GM19438 (cell line): ENCODE results near the gene MED29.

ENCODE experiments used
- ATAC-seq: cut with Tn5 transposase; IDR thresholded peaks from one replicate; pipeline ENCODE4 v1.9.1; 2021; ENCODE audit warnings: low read depth; ENCODE audit not compliant: unreplicated experiment

MED29 gene

DNA sequence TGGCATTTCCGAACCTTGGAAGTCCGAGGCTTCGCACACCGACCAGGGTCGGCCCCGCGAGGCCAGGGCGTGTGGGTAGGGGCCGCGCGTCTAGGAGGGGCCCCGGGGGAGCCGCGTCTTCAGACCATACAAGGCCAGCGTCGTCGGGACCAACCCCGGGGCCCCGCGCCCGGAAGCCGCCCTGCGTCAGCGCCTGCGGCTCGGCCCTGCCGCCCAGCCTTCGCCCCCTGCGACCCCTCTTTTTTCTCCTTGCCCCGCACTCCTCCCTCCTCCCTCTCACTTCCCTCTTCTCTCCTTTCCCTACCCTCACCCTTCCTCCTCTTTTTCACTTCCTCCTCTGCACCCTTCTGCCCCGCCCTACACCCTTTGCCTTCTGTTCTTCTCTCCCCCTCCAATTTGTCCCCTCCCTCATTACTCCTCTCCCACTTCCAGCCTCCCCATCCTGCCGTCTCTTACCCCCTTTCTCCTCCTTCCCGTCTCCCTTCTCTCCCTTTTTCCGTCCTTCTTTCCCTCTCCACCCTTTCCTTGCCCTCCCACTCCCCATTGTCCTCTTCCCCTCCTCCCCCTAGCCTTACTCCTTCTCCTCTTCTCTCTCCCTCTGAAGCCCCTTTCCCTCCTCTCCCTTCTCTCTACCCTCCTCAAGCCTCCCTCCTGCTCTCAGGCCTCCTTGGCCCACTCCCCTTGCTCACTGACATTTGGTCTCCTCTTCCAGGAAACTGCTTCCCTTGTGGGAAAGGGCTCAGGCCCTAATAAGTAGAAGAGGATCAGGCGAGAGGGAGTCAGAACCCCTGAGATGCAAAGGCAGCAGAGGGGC, 19.0 kb downstream of the MED29 start:
- ATAC-seq, result no peak

DNA sequence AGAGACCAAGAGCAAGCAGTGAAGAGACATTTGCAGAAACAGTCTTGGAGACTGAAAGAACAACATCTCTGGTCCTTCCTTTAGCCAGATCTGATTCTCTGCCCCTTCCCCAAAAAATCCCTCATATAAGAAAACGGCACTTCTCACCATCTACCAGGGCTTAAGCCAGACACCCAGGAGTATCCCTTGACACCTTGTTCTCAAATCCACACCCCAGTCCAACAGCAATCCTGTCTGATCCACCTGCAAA, 19.6 kb downstream of the MED29 start:
- no peak for ATAC-seq

DNA sequence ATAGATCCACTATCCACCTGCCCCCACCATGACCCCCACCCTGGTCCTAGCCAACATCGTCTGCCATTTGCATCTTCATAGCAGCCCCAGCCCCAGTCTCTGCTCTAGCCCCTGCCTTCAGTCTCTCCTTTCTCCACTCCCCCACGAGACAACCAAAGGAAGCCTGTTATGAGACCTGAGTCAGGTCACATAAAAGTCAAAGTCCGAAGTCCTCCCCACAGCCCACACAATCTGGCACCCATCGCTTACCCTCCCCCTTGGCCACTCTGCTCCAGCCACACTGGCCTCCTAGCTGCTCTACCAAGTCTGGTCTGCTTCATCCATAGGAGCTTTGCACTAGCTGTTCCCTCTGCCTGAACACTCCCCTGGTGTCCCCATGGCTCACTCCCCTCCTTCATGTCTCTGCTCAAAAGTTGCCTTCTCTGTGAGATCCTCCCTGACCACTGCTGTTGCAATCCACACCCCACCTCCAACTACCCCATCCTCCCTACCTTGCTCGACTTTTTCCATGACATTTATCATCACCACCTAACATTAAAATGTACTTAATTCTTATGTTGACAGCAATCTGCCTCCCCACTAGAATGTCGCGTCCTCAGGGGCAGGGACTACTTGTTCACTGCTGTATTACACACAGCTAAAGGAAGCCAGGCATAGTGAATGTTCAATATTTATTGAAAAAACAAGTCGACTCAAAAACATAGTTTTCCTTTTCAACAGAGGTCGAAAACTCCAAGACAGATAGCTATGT, 20.1 kb downstream of the MED29 start:
- ATAC-seq, result no peak

DNA sequence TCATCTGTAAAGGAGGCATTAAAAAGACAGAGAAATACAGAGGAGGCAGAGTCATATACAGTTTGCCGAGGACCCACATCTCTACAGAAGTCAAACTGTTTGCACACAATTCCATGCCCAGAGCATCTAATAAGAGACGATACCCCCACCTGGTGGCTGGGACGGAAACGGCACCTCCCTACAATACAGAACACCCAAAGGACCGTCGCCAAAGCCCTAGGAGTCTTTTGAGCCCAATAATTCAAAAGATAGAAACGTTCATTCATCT, 20.6 kb downstream of the MED29 start:
- ATAC-seq, result peak; percentile 27

DNA sequence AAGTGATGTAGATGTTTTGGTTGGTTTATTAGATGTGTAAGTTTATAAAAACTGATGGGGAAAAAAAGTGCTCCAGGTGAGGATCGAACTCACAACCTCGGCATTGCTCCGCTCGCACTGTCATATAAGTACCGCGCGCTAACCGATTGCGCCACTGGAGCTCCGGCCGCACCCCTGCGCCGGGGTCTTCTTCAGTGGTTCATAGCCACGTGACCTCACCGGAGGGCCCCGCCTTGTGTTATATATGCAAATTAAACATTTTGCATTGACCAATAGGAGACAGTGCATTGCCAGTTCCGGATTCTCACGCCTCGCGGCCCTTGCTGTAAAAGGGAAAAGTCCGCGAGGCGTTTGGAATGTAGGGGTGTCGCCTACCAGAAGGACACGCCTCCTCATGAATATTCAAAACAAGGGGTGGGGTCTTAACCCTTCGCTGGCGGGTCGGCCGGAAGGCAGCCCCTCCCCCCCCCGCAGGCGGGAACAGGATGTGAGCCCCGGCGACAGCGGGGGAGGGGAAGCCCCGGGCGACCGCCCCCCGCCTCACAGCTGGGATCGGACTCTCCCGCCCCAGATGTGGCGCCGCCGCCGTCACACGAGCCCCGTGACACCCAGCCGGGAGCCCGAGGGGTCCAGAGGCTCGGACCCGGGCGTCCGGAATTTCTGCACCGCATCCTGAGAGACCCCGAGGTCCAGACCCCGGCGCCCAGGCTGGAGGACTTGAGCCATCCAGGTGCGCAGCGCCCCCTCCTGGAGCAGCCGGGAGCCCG, 21.1 kb downstream of the MED29 start, which contains the start of gene PLEKHG2:
Gene PLEKHG2 (plus strand): TSS at position 570 of the 767 bp plus-strand sequence. CDS start 1,418 bp downstream, outside the sequence.
- ATAC-seq, result peak; percentile 53

DNA sequence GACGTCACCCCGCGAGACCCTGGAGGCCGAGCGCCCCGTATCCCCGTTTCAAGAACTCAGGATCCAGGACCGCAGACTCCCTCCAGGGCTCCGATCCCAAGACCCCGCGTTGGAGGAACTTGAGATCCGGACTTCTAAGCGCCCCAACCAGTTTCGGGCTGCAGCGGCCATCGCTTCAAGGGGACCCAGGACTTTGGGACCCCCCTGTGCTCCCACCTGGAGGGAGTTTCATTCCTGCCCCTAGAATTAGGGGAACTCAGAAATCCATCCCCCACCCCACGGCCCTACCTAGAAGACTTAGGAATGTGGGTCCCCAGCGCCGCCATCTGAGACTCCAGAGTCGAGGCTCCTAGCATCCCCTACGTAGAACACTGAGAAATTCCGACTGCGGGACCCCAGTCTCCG, 21.7 kb downstream of the MED29 start:
- ATAC-seq, result no peak

DNA sequence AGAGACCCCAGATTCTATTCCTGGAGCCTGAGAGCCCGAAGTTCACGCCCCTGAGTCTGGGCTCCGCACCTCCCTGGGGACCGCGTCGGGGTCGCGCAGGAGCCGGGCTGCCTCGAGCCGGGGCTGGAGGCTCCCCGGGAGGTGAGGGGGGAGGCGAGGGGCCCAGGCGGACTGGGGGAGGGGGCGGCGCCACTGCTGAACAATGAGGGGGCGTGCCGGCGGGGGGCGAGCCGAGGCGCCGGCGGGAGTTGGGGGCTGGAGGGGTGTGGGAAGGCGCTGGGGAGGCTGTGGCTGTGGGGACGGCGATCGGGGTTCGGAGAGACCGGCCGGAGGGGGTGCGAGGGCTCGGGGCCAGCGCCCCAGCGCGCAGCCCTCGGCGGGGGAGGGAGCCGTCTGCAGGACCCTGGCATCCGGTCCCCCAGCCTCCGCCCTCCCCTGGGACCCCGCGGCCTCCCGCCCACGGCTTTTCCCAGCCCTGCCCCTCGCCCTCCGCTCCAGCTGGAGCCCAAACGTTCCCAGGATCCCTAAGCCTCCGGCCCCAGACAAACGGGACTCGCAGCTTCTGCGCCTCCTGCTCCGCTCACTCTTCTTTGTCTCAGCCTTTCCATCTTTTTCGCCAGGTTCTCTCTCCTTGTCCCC, 22.2 kb downstream of the MED29 start:
- no peak for ATAC-seq

DNA sequence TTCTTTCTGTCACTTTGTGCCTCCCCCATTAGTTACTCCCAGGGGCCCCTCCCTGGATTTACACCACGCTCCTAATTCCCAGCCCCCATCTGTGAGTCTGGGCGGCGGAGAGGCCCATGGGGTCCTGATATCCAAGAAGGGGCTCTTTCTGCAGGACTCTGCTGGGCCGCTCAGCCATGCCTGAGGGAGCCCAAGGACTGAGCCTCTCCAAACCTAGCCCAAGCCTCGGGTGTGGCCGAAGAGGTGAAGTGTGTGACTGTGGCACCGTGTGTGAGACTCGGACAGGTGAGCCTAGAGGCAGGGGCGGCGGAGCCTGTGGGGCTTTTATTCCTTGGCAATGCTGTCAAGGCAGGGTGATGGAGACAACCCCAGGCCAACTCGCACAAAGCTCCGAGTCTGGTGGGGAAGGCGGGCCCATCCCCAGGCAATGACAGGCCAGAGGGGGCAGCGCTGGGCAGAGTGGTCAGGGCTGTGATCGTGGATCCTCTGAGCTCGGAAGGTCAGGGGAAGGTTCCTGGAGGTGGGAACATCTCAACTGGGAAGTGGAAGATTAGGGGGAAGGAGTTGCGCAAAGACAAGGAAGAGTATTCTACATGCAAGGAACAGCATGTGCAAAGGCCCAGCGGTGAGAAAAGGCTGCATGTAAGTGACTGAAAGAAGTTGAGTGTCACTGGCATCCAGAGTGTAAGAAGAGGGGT, 22.9 kb downstream of the MED29 start:
- no peak for ATAC-seq

DNA sequence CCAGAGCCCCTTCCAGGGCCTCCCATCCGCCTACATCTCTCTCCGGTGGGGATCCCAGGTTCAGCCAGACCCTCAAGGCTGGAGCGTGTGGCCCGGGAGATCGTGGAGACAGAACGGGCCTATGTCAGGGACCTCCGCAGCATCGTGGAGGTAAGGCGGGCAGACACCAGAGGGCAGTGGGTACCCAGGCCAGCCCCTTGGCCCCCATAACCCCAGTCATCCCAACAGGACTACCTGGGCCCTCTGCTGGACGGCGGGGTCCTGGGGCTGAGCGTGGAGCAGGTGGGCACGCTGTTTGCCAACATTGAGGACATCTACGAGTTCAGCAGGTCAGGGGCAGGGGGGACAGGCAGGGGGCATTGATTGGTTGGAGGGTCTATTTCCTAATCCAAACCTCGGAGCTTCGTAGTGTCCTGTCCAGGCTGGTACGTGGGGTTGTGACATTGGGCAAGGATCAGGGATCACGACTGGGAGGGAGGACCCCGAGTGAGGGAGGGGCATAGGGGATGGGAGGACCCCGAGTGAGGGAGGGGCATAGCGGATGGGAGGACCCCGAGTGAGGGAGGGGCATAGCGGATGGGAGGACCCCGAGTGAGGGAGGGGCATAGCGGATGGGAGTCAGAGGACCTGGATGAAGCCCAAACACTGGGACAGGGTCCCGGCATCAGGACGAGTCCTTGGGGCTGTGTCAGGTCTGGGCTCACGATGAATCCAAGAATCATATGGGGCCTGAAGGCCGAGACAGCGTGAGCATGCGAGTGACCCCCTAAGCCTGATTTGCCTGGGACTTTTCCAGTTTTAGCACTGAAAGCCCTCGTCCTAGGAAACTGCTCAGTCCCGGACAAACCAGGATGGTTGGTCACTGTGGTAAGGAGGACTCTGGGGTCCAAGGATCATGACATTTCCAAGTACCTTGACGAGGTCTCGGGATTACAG, 24.2 kb downstream of the MED29 start:
- no peak for ATAC-seq

DNA sequence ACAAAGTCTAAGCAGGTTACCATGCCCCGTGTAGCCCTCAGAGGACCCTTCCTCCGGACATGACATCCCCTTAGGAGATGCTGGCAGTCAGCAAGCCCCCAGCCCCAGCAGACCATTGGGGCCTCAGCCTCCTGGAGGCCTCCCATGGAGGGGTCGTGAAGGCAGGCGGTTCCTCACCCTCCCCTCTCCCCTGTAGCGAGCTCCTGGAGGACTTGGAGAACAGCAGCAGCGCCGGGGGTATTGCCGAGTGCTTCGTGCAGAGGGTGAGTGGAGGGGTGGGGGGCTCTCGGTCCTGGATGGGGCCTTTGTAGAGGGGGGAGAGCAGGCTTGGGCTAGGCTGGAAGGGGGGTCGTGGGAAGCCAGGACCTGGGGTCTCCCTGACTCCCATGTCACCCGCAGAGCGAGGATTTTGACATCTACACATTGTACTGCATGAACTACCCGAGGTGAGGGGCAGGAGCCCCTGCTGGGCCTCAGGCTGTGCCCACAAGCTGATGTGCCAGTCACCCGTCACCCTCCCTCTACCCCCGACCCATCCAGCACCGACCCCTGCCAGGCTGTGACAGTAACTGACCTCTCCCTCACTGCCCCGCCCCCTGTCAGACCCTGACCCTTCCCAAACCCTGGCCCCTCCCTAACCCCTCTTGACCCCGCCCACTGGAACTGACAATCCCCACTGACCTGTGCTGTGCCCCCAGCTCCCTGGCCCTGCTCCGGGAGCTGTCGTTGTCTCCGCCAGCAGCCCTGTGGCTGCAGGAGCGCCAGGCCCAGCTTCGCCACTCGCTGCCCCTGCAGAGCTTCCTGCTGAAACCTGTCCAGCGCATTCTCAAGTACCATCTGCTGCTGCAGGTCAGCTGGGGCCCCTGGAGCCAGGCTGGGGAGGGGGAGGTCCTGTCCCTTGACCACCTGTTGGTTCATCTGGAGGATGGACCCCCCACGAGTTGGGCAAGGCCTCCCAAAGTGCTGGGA, 25.3 kb downstream of the MED29 start:
- no peak for ATAC-seq

DNA sequence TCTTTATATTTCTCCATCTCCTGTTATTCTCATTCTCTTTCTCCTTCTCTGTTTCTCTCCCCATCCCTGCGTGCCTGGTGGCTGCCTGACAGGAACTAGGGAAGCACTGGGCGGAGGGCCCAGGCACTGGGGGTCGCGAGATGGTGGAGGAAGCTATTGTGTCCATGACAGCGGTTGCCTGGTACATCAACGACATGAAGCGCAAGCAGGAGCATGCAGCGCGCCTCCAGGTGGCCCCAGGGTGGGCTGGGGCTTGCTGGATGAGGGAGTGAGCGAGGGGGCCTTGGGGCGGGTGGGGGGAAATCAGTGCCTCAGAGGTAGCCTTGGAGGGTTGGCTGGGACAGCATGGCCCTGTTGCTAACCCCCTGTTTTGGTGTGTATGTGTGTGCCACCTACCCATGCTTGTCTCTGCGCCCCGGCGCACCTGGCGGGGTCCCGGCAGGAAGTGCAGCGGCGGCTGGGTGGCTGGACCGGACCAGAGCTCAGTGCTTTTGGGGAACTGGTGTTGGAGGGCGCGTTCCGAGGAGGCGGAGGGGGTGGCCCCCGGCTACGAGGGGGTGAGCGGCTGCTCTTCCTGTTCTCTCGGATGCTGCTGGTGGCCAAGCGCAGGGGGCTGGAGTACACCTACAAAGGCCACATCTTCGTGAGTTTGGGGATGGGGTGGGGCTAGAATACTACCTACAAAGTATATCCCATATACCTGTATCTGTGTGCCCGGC, 26.4 kb downstream of the MED29 start:
- no peak for ATAC-seq

DNA sequence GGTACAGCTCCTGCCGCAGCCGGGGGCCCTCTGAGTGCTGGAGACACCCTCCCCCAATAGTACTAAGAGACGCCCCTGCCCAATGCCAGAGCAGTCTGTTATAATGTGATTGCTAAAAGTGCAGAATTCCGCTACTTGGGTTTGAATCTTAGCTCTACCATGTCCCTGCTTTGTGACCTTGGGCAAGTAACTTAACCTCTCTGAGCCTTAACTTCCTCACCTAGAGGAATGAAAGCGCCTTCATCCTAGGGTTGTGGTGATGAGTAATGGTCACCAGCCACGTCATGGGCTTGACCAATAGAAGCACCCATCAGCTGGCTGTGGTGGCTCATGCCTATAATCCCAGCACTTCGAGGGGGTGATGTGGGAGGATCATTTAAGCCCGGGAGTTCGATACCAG, 27.8 kb downstream of the MED29 start:
- no peak for ATAC-seq

DNA sequence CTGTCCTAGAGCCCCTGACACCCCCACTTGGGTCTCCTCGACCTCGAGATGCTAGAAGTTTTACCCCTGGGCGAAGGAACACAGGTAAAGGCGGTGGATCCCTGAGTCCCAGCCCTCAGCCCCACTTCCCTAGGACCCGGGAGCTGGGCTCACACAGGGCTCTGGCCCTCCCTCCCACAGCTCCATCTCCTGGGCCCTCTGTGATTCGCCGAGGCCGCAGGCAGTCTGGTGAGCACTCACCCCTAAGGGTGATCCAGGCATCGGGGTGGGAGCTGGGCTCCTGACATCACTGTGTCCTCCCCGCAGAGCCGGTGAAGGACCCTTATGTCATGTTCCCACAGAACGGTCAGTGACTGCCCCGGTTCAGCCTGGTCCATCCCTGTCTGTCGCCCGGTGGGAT, 29.6 kb downstream of the MED29 start:
- ATAC-seq, result no peak

DNA sequence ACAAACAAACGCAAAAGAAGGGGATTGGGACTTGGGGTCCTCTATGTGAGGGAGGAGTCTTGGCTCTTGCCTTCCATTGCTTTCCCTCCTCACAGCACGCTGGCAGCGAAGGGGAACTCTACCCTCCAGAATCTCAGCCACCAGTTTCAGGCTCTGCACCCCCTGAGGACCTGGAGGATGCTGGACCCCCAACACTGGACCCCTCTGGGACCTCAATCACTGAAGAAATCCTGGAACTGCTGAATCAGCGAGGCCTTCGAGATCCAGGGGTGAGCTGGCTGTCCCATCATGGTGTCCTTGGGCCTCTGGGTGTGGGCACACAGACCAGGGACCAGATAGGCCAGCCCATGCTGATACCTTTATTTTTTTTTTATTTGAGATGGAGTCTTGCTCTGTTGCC, 30.8 kb downstream of the MED29 start:
- ATAC-seq, result no peak

DNA sequence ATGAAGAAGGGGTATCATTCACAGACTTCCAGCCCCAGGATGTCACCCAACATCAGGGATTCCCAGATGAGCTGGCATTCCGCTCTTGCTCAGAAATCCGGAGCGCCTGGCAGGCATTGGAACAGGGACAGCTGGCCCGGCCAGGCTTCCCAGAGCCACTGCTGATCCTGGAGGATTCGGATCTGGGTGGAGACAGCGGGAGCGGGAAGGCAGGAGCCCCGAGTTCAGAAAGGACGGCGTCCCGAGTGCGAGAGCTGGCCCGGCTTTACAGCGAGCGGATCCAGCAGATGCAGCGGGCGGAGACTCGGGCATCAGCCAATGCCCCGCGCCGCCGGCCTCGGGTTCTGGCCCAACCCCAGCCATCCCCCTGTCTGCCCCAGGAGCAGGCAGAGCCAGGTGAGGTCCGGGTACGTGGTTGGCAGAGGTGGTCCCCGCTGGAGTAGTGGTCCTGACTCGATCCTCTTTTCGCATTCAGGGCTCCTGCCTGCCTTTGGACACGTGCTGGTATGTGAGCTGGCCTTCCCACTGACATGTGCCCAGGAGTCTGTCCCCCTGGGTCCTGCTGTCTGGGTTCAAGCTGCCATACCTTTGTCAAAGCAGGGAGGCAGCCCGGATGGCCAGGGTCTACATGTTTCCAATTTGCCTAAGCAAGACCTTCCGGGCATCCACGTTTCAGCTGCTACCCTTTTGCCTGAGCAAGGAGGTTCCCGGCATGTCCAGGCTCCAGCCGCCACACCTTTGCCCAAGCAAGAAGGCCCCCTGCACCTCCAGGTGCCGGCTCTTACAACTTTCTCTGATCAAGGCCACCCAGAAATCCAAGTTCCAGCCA, 32.3 kb downstream of the MED29 start:
- no peak for ATAC-seq

DNA sequence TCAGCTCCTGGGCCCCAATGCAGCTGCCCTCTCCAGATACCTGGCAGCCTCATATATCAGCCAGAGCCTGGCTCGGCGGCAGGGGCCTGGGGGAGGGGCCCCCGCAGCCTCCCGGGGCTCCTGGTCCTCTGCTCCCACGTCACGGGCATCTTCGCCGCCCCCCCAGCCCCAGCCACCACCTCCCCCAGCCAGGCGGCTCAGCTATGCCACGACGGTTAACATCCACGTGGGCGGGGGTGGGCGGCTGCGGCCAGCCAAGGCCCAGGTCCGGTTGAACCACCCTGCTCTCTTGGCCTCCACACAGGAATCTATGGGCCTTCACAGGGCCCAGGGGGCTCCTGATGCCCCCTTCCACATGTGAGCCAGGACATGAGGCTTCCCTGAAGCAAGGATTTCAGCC, 33.8 kb downstream of the MED29 start:
- no peak for ATAC-seq

DNA sequence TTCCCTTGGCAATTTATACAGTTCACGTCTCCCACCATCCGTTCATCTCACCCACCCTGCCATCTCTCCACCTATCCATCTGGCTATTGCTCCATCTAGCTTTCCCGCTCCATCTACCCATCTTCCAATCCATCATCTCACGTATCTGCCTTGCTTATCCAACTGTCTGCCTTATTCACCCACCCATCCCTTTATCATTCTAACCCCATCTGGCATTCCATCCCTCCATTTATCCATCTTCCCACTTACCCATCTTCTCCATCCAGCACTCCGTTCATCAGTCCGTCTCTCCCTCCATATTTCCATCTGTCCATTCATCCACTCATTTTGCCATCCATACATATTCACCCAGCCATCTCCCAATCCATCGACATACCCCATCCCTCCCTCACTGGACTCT, 34.6 kb downstream of the MED29 start:
- no peak for ATAC-seq
